ENCODE data around the gene ICA1.

DNA sequence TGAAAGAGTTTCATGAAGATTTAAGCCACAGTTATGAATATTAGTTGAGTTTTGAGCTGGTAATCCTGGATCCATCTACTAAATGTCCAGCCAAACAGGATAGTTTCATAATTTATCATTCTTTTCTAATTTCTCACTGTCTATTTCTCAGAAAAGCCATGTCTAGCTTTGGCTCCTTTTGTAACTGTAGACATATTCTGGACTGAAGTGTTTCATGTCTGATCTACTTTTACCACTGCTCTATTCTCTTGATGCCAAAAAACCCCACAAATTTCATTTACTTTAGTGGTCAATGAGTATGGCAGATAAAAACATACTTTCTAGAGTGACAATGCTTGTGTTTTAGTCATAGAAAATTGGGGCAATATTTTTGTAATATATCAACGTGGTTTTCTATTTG lies 61.2 kb downstream of the ICA1 start:
- TF ChIP-seq, protein P1, sequence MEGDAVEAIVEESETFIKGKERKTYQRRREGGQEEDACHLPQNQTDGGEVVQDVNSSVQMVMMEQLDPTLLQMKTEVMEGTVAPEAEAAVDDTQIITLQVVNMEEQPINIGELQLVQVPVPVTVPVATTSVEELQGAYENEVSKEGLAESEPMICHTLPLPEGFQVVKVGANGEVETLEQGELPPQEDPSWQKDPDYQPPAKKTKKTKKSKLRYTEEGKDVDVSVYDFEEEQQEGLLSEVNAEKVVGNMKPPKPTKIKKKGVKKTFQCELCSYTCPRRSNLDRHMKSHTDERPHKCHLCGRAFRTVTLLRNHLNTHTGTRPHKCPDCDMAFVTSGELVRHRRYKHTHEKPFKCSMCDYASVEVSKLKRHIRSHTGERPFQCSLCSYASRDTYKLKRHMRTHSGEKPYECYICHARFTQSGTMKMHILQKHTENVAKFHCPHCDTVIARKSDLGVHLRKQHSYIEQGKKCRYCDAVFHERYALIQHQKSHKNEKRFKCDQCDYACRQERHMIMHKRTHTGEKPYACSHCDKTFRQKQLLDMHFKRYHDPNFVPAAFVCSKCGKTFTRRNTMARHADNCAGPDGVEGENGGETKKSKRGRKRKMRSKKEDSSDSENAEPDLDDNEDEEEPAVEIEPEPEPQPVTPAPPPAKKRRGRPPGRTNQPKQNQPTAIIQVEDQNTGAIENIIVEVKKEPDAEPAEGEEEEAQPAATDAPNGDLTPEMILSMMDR (IDR thresholded peaks at IDR 0.05; ENCODE audit: low read depth, low read length, poor library complexity, severe bottlenecking), result no peak
- TF ChIP-seq EZH2phosphoT487 (IDR thresholded peaks at IDR 0.05; ENCODE audit: borderline replicate concordance, low read length), result no peak

Measured in DOHH2 (cell line).